Fibroblast of lung (primary cell): Measurements from ENCODE around the gene INSR. TPM values are rescaled to one million over a fixed set of nuclear protein-coding genes. Genes with fewer than 3 reads are reported as not detected.

Experiments used
- DNase-seq, 2 donors: peaks; one replicate each; pipeline versions ENCODE4 v3.0.0 to v3.0.0-alpha.2; 2010; ENCODE audit warnings: low read depth in 2 of 2
- H2AFZ ChIP-seq: 2 replicates; pipeline ENCODE4 v1.5.1; 2012; ENCODE audit warnings: low read length, control low read depth, inconsistent platforms
- H3K27ac ChIP-seq: 2 replicates; pipeline ENCODE4 v1.5.1; 2011; ENCODE audit warnings: low read length, control low read depth; ENCODE audit not compliant: insufficient read depth
- H3K27me3 ChIP-seq: 2 replicates; pipeline ENCODE4 v1.5.1; 2011; ENCODE audit warnings: mild to moderate bottlenecking, low read length; ENCODE audit not compliant: control insufficient read depth, insufficient read depth
- H3K36me3 ChIP-seq: 2 replicates; pipeline ENCODE4 v1.5.1; 2011; ENCODE audit warnings: low read length; ENCODE audit not compliant: control insufficient read depth, insufficient read depth
- H3K4me1 ChIP-seq: 2 replicates; pipeline ENCODE4 v1.5.1; 2011; ENCODE audit warnings: low read length; ENCODE audit not compliant: control insufficient read depth, insufficient read depth; ENCODE audit errors: extremely low read depth
- H3K4me2 ChIP-seq: 2 replicates; pipeline ENCODE4 v1.5.1; 2011; ENCODE audit warnings: low read length, control low read depth; ENCODE audit not compliant: insufficient read depth; ENCODE audit errors: extremely low read depth
- H3K4me3 ChIP-seq, 4 experiments: fragments of 200-600 bp in 1 of 4; sonication (generic) in 1 of 4; replicated peaks in 1 of 4; 2 replicates each; pipeline ENCODE4 v1.5.1; 2011 to 2016; ENCODE audit warnings: low read length in 4 of 4, low read depth in 3 of 4, mild to moderate bottlenecking in 3 of 4, control low read depth in 2 of 4, inconsistent platforms in 1 of 4, mixed read lengths in 1 of 4; ENCODE audit not compliant: insufficient read depth in 1 of 4; ENCODE audit errors: control extremely low read depth in 1 of 4
- H3K79me2 ChIP-seq: 2 replicates; pipeline ENCODE4 v1.5.1; 2012; ENCODE audit warnings: mild to moderate bottlenecking, low read length, inconsistent platforms; ENCODE audit not compliant: control insufficient read depth, insufficient read depth
- H3K9ac ChIP-seq: 2 replicates; pipeline ENCODE4 v1.5.1; 2011; ENCODE audit warnings: mild to moderate bottlenecking, low read length, control low read depth; ENCODE audit not compliant: insufficient read depth
- H3K9me3 ChIP-seq: 2 replicates; pipeline ENCODE4 v1.5.1; 2012; ENCODE audit warnings: low read depth, low read length; ENCODE audit not compliant: control insufficient read depth, insufficient read depth
- H4K20me1 ChIP-seq: 2 replicates; pipeline ENCODE4 v1.5.1; 2011; ENCODE audit warnings: low read length; ENCODE audit not compliant: control insufficient read depth, insufficient read depth; ENCODE audit errors: extremely low read depth
- EZH2 ChIP-seq: IDR thresholded peaks from 2 replicates; pipeline ENCODE4 v1.5.1; 2012; ENCODE audit warnings: low read length, control low read depth, mild to moderate bottlenecking; ENCODE audit errors: missing control alignments
- polyA plus RNA-seq, 2 donors: library from polyadenylated mRNA; depleted of rRNA in 1 of 2; stranded (reverse) in 1 of 2; unstranded in 1 of 2; fragments of >200 nt; gene quantifications; 2 replicates each; pipeline ENCODE4 v1.2.1, GENCODE V29; 2011 to 2012; ENCODE audit warnings: missing spikeins in 1 of 2
- total RNA-seq: library from RNA; depleted of rRNA; stranded (reverse); fragments of >200 nt; gene quantifications from 2 replicates; pipeline ENCODE4 v1.2.1, GENCODE V29; 2014
- TF ChIP-seq, protein P1 (sequence below), 2 donors: IDR thresholded peaks in 1 of 2; conservative IDR thresholded peaks in 1 of 2; 1 replicate in 1 of 2; 2 replicates in 1 of 2; pipeline ENCODE4 v1.5.1; 2011 to 2012; ENCODE audit warnings: low read length in 2 of 2, control low read depth in 1 of 2, inconsistent platforms in 1 of 2, low read depth in 1 of 2, mild to moderate bottlenecking in 1 of 2

The INSR gene
- total and polyA plus RNA-seq, 2 donors (not counting 1 experiment from before 2014, with no cell fraction given) = 3.7 to 23.9 TPM

DNA sequence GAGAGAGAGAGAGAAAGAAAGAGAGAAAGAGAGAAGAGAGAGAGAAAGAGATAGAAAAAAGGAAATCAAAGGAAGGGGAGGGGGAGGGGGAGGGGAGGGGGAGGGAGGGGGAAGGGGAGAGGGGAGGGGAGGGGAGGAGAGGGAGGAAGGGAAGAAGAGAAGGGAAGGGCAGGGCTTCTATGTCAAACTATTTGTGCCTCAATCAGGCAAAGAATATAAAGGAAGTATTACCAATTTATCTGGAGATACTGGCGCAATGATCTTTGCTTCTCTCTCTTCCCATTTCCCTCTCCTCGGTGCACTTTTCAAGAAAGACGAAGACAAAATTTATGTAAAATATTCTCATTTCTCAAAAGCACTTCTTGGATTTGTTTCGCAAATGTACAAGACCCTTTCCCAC lies 9.3 kb upstream of the INSR start:
- H3K4me3 ChIP-seq = no peak overlapping the region
- TF ChIP-seq EZH2 = no peak
- TF ChIP-seq, protein P1, sequence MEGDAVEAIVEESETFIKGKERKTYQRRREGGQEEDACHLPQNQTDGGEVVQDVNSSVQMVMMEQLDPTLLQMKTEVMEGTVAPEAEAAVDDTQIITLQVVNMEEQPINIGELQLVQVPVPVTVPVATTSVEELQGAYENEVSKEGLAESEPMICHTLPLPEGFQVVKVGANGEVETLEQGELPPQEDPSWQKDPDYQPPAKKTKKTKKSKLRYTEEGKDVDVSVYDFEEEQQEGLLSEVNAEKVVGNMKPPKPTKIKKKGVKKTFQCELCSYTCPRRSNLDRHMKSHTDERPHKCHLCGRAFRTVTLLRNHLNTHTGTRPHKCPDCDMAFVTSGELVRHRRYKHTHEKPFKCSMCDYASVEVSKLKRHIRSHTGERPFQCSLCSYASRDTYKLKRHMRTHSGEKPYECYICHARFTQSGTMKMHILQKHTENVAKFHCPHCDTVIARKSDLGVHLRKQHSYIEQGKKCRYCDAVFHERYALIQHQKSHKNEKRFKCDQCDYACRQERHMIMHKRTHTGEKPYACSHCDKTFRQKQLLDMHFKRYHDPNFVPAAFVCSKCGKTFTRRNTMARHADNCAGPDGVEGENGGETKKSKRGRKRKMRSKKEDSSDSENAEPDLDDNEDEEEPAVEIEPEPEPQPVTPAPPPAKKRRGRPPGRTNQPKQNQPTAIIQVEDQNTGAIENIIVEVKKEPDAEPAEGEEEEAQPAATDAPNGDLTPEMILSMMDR (conservative IDR thresholded peaks at IDR 0.05 in 1 of 2, IDR thresholded peaks at IDR 0.05 in 1 of 2; ENCODE audit: low read depth in 1 of 2, low read length in 2 of 2) = no peak

DNA sequence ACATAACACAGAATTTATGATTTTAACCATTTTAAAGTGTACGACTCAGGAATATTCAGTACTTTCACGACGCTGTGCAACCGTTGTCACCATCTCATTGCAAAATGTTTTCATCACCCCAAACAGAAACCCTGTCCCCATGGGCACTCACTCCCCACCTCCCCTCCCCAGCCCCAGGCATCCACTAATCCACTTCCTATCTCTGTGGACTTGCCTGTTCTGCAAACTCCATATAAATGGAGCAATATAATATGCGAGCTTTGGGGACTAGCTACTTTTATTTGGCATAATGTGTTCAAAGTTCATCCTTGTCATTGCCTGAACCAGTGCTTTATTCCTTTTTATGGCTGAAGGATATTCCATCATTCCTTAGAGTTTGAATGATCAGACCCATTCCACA lies 7.3 kb upstream of the INSR start:
- no peaks in the 10 kb centered on the region for H3K4me1 ChIP-seq
- H3K9ac ChIP-seq = no peak overlapping the region
- no peak overlapping the region for H3K27ac ChIP-seq
- no peaks in the 10 kb centered on the region for H3K36me3 ChIP-seq
- no peaks in the 10 kb centered on the region for H3K27me3 ChIP-seq
- H2AFZ ChIP-seq = no peak overlapping the region
- H3K9me3 ChIP-seq = no peaks in the 10 kb centered on the region
- no peak overlapping the region for H3K4me3 ChIP-seq
- H3K79me2 ChIP-seq = no peaks in the 10 kb centered on the region
- no peak overlapping the region for H3K4me2 ChIP-seq
- no peak for DNase-seq
- no peaks in the 10 kb centered on the region for H4K20me1 ChIP-seq
- TF ChIP-seq, protein P1 (conservative IDR thresholded peaks at IDR 0.05 in 1 of 2, IDR thresholded peaks at IDR 0.05 in 1 of 2; ENCODE audit: low read depth in 1 of 2, low read length in 2 of 2) = no peak
- TF ChIP-seq EZH2 = no peak

More for the DNA sequence above, 9.3 kb upstream of the INSR start:
- Histone ChIP-seq H3K9me3 (no peaks in the 10 kb centered on the region), H3K27me3 (no peaks in the 10 kb centered on the region), H2AFZ (no peak overlapping the region), H3K27ac (no peak overlapping the region), H3K36me3 (no peaks in the 10 kb centered on the region), H3K9ac (no peak overlapping the region), H3K79me2 (no peaks in the 10 kb centered on the region), H4K20me1 (no peaks in the 10 kb centered on the region), H3K4me1 (no peaks in the 10 kb centered on the region), H3K4me2 (no peak overlapping the region)
- no peak for DNase-seq

DNA sequence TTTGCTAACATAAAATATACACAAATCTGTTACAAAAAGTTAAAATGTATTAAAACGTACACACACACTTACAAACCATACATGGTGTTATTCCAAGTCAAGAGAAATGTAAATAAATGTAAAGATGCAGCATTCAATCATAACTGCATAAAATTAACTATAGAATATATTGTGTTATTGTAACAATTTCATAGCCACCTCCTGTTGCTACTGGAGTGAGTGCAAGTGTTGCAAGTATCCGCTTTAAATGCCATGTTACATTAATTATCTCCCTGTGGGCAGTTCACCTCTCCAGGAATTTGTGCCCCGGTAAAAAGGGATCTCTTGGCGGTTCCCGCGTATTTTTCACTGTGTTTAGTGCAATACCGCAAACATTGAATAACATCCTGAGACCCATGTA lies 3.5 kb upstream of the INSR start:
- no peak for DNase-seq
- TF ChIP-seq, protein P1 (conservative IDR thresholded peaks at IDR 0.05 in 1 of 2, IDR thresholded peaks at IDR 0.05 in 1 of 2; ENCODE audit: low read depth in 1 of 2, low read length in 2 of 2) = no peak
- no peak for TF ChIP-seq EZH2

More for the DNA sequence above, 3.5 kb upstream of the INSR start:
- Histone ChIP-seq H3K27me3 (no peaks in the 10 kb centered on the region), H3K36me3 (no peaks in the 10 kb centered on the region), H3K4me1 (no peaks in the 10 kb centered on the region), H3K4me3 (no peak overlapping the region), H2AFZ (no peak overlapping the region), H3K9ac (no peak overlapping the region), H3K79me2 (no peaks in the 10 kb centered on the region), H3K9me3 (no peaks in the 10 kb centered on the region), H3K27ac (no peak overlapping the region), H4K20me1 (no peaks in the 10 kb centered on the region), H3K4me2 (no peak overlapping the region)
